ENCODE data around the gene SRGAP3.
"Not testable (repeated sequence)": the region's sequence is repeated elsewhere in the genome, so short reads cannot be mapped to it uniquely, and the experiment has no call there.

SRGAP3 gene

GRCh38 chr3:9108876-9109567 lies 140.4 kb downstream of the SRGAP3 start:
- no peak for DNase-seq

- DNase-seq: no peak
Measured at GRCh38 chr3:9107738-9108137, 141.7 kb downstream of the SRGAP3 start.

- no peak for DNase-seq
Measured at GRCh38 chr3:9105421-9105820, 144.0 kb downstream of the SRGAP3 start.

GRCh38 chr3:9104121-9104520 lies 145.3 kb downstream of the SRGAP3 start:
- DNase-seq: no peak

- DNase-seq: no peak
Measured at GRCh38 chr3:9102240-9102981, 147.0 kb downstream of the SRGAP3 start.

GRCh38 chr3:9101286-9101685 lies 148.2 kb downstream of the SRGAP3 start:
- no peak for DNase-seq

- no peak for DNase-seq
Measured at GRCh38 chr3:9100513-9100894, 148.9 kb downstream of the SRGAP3 start.

- no peak for DNase-seq
Measured at GRCh38 chr3:9099702-9100512, 149.5 kb downstream of the SRGAP3 start.

- DNase-seq: no peak
Measured at GRCh38 chr3:9098716-9099675, 150.4 kb downstream of the SRGAP3 start.

- DNase-seq: no peak
Measured at GRCh38 chr3:9097495-9097894, 152.0 kb downstream of the SRGAP3 start.

- no peak for DNase-seq
Measured at GRCh38 chr3:9091486-9092235, 157.8 kb downstream of the SRGAP3 start.

- DNase-seq: no peak
Measured at GRCh38 chr3:9088441-9089353, 160.7 kb downstream of the SRGAP3 start.

GRCh38 chr3:9087831-9088413 lies 161.5 kb downstream of the SRGAP3 start:
- no peak for DNase-seq

GRCh38 chr3:9085428-9085827 lies 164.0 kb downstream of the SRGAP3 start:
- not testable (repeated sequence) for DNase-seq

GRCh38 chr3:9081184-9081818 lies 168.1 kb downstream of the SRGAP3 start:
- no peak for DNase-seq

GRCh38 chr3:9080163-9080562 lies 169.3 kb downstream of the SRGAP3 start:
- no peak for DNase-seq

- DNase-seq: no peak
Measured at GRCh38 chr3:9079676-9080075, 169.8 kb downstream of the SRGAP3 start.

- DNase-seq: no peak
Measured at GRCh38 chr3:9078561-9079240, 170.7 kb downstream of the SRGAP3 start.

- peak; percentile 4 for DNase-seq
Measured at GRCh38 chr3:9077029-9077428, 172.4 kb downstream of the SRGAP3 start.

All from hematopoietic multipotent progenitor cell treated with erythropoietin and hydrocortisone succinate and interleukin-3 and kit ligand, for 8 days (in vitro differentiated cells).